Osteoblast (primary cell): ENCODE data around the gene WDR37. TPM values are rescaled to one million over a fixed set of nuclear protein-coding genes. Genes with fewer than 3 reads are reported as not detected.

Experiments
- DNase-seq: peaks from one replicate; pipeline ENCODE4 v3.0.0; 2011; ENCODE audit warnings: low spot score, mixed read lengths; ENCODE audit not compliant: insufficient read length; ENCODE audit errors: missing footprints
- H2AFZ ChIP-seq: 2 replicates; pipeline ENCODE4 v1.6.0; 2011; ENCODE audit warnings: mild to moderate bottlenecking, low read length
- H3K27ac ChIP-seq: 2 replicates; pipeline ENCODE4 v1.5.1; 2011; ENCODE audit warnings: mild to moderate bottlenecking, low read depth, low read length, moderate library complexity
- H3K27me3 ChIP-seq: 2 replicates; pipeline ENCODE4 v1.6.0; 2012; ENCODE audit warnings: mild to moderate bottlenecking, control low read depth, inconsistent platforms, low read length, moderate library complexity; ENCODE audit not compliant: insufficient read depth
- H3K36me3 ChIP-seq: 2 replicates; pipeline ENCODE4 v1.5.1; 2011; ENCODE audit warnings: mild to moderate bottlenecking, low read length, control low read depth, moderate library complexity; ENCODE audit not compliant: insufficient read depth
- H3K4me1 ChIP-seq: 2 replicates; pipeline ENCODE4 v1.5.1; 2011; ENCODE audit warnings: mild to moderate bottlenecking, low read length, control low read depth, moderate library complexity; ENCODE audit not compliant: insufficient read depth
- H3K4me2 ChIP-seq: 2 replicates; pipeline ENCODE4 v1.6.0; 2011; ENCODE audit warnings: mild to moderate bottlenecking, low read length; ENCODE audit not compliant: insufficient read depth
- H3K4me3 ChIP-seq: fragments of 200-600 bp; sonication (generic); 3 replicates; pipeline ENCODE4 v1.5.1; 2012; ENCODE audit warnings: mild to moderate bottlenecking, low read length, inconsistent platforms; ENCODE audit not compliant: insufficient read depth
- H3K79me2 ChIP-seq: 2 replicates; pipeline ENCODE4 v1.6.0; 2012; ENCODE audit warnings: mild to moderate bottlenecking, low read length, control low read depth, inconsistent platforms; ENCODE audit not compliant: insufficient read depth
- H3K9me3 ChIP-seq: 2 replicates; pipeline ENCODE4 v1.5.1; 2011; ENCODE audit warnings: low read depth, low read length, control low read depth
- H4K20me1 ChIP-seq: 2 replicates; pipeline ENCODE4 v1.6.0; 2012; ENCODE audit warnings: mild to moderate bottlenecking, low read length, control low read depth; ENCODE audit not compliant: insufficient read depth
- CTCF ChIP-seq: IDR thresholded peaks from 2 replicates; pipeline ENCODE4 v1.5.1; 2011; ENCODE audit warnings: mild to moderate bottlenecking, low read depth, low read length, moderate library complexity; ENCODE audit errors: extremely low read depth
- total RNA-seq: library from RNA; depleted of rRNA; stranded (reverse); fragments of >200 nt; gene quantifications from 2 replicates; pipeline ENCODE4 v1.2.3, GENCODE V29; 2012

WDR37 gene
- total RNA-seq, 1 donor = 18.8 TPM

DNA sequence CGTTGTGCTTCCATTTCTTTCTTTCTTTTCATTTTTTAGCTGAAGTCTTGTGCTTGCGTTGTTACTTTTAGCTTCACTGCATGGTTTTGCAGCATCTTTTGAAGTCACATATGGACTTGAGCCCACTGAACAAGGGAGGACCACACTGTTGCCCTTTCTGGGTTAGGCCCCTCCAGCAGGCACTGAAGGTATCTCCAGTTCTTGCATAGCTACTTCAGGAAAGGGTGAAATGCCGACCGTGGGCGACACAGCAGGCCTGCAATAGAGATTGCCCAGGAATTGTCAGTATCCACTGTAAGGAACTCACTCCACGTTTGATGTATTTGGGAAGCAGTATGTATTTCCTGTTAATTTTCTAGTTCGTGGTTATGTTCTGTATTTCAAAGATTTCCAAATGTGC, 85.1 kb downstream of the WDR37 start:
- Histone ChIP-seq H3K4me3 (no peak overlapping the region), H4K20me1 (no peaks in the 10 kb centered on the region), H3K4me2 (no peak overlapping the region), H3K9me3 (no peaks in the 10 kb centered on the region), H3K27me3 (no peaks in the 10 kb centered on the region), H3K36me3 (no peaks in the 10 kb centered on the region), H3K4me1 (no peaks in the 10 kb centered on the region), H3K27ac (no peak overlapping the region), H3K79me2 (no peaks in the 10 kb centered on the region), H2AFZ (no peak overlapping the region)
- DNase-seq = no peak
- no peak for TF ChIP-seq CTCF

- TF ChIP-seq CTCF = no peak
- no peaks in the 10 kb centered on the region for H3K4me1 ChIP-seq
- no peaks in the 10 kb centered on the region for H3K79me2 ChIP-seq
- no peak overlapping the region for H3K4me3 ChIP-seq
- no peak overlapping the region for H3K4me2 ChIP-seq
- H3K36me3 ChIP-seq = no peaks in the 10 kb centered on the region
- no peak for DNase-seq
- H3K27ac ChIP-seq = no peak overlapping the region
- H3K9me3 ChIP-seq = no peaks in the 10 kb centered on the region
- H2AFZ ChIP-seq = no peak overlapping the region
- H3K27me3 ChIP-seq = no peaks in the 10 kb centered on the region
- no peaks in the 10 kb centered on the region for H4K20me1 ChIP-seq
These were observed 85.5 kb downstream of the WDR37 start for GRCh38 chr10:1141701-1142100.

- no peak overlapping the region for H2AFZ ChIP-seq
- no peaks in the 10 kb centered on the region for H4K20me1 ChIP-seq
- no peaks in the 10 kb centered on the region for H3K79me2 ChIP-seq
- H3K27ac ChIP-seq = no peak overlapping the region
- H3K27me3 ChIP-seq = no peaks in the 10 kb centered on the region
- H3K9me3 ChIP-seq = no peaks in the 10 kb centered on the region
- no peaks in the 10 kb centered on the region for H3K36me3 ChIP-seq
- no peak overlapping the region for H3K4me3 ChIP-seq
- no peaks in the 10 kb centered on the region for H3K4me1 ChIP-seq
- peak; percentile 63 for DNase-seq
- TF ChIP-seq CTCF = peak; percentile 19
- no peak overlapping the region for H3K4me2 ChIP-seq
These were observed 86.4 kb downstream of the WDR37 start for GRCh38 chr10:1142596-1142995.

DNA sequence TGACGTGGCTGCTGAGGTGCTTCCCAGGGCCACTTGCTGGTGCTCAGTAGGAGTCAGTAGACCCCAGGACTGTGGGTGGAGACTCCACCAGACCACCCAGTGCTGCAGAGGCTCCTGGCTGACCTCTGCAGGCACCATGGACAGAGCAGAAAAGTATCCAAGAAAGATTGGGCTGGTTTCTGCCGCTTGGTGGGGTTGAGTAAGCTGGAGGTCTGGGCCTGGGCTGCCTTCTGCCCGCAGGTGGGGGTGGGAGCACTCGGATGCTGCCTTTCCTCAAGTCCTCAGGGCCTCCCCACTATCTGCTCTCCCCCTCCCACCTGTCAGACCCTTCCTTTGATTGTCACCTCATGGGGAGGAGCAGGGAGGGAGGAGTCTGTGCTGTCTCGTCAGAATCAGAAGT, 91.6 kb downstream of the WDR37 start:
- H3K27ac ChIP-seq = no peak overlapping the region
- no peaks in the 10 kb centered on the region for H3K36me3 ChIP-seq
- H3K79me2 ChIP-seq = no peaks in the 10 kb centered on the region
- no peak overlapping the region for H3K4me3 ChIP-seq
- no peak for TF ChIP-seq CTCF
- H2AFZ ChIP-seq = no peak overlapping the region
- no peak overlapping the region for H3K4me2 ChIP-seq
- DNase-seq = no peak
- no peaks in the 10 kb centered on the region for H3K27me3 ChIP-seq
- no peaks in the 10 kb centered on the region for H3K9me3 ChIP-seq
- no peaks in the 10 kb centered on the region for H4K20me1 ChIP-seq
- H3K4me1 ChIP-seq = no peaks in the 10 kb centered on the region
